ENCODE data around the gene CMKLR1.

- TF ChIP-seq POLR2AphosphoS5 (IDR thresholded peaks at IDR 0.05; ENCODE audit: low read depth, low read length) = no peak
- TF ChIP-seq CTCF (IDR thresholded peaks at IDR 0.05) = no peak
- TF ChIP-seq EZH2phosphoT487 (IDR thresholded peaks at IDR 0.05; ENCODE audit: borderline replicate concordance, low read depth) = no peak
- no peak for TF ChIP-seq SMC3 (IDR thresholded peaks at IDR 0.05; ENCODE audit: low read depth, low read length)
- no peak for TF ChIP-seq REST (IDR thresholded peaks at IDR 0.05; ENCODE audit: low read depth, low read length)
- no peak for TF ChIP-seq YY1 (IDR thresholded peaks at IDR 0.05; ENCODE audit: low read depth)
These were observed 24.5 kb upstream of the CMKLR1 start for GRCh38 chr12:108363565-108363964.

All from SK-N-SH (cell line).